HG02970 (cell line): ENCODE data around the gene PPFIBP1.
"Not testable (repeated sequence)": the region's sequence is repeated elsewhere in the genome, so short reads cannot be mapped to it uniquely, and the experiment has no call there.

Experiments used
- ATAC-seq: cut with Tn5 transposase; IDR thresholded peaks from one replicate; pipeline ENCODE4 v1.9.1; 2021; ENCODE audit warnings: mild to moderate bottlenecking, moderate library complexity, moderate number of reproducible peaks; ENCODE audit not compliant: unreplicated experiment, low FRiP score

The PPFIBP1 gene

GRCh38 chr12:27619308-27619707, 95.3 kb downstream of the PPFIBP1 start:
- no peak for ATAC-seq

- no peak for ATAC-seq
These were observed 96.1 kb downstream of the PPFIBP1 start for GRCh38 chr12:27620121-27620520.

GRCh38 chr12:27622436-27623195, 98.6 kb downstream of the PPFIBP1 start:
- no peak for ATAC-seq

GRCh38 chr12:27623645-27624044, 99.6 kb downstream of the PPFIBP1 start:
- ATAC-seq: no peak

GRCh38 chr12:27624586-27624985, 100.6 kb downstream of the PPFIBP1 start:
- no peak for ATAC-seq

GRCh38 chr12:27627123-27627852, 103.3 kb downstream of the PPFIBP1 start:
- no peak for ATAC-seq

GRCh38 chr12:27627853-27628469, 104.0 kb downstream of the PPFIBP1 start:
- not testable (repeated sequence) for ATAC-seq

- not testable (repeated sequence) for ATAC-seq
These were observed 106.2 kb downstream of the PPFIBP1 start for GRCh38 chr12:27630219-27630618.

GRCh38 chr12:27631365-27631764, 107.4 kb downstream of the PPFIBP1 start:
- no peak for ATAC-seq

- ATAC-seq: no peak
These were observed 107.9 kb downstream of the PPFIBP1 start for GRCh38 chr12:27631813-27632491.

GRCh38 chr12:27635349-27635972, 111.5 kb downstream of the PPFIBP1 start:
- no peak for ATAC-seq

- not testable (repeated sequence) for ATAC-seq
These were observed 112.6 kb downstream of the PPFIBP1 start for GRCh38 chr12:27636569-27636968.

- no peak for ATAC-seq
These were observed 113.5 kb downstream of the PPFIBP1 start for GRCh38 chr12:27637524-27637923.

GRCh38 chr12:27639265-27639664, 115.3 kb downstream of the PPFIBP1 start:
- ATAC-seq: no peak

- ATAC-seq: not testable (repeated sequence)
These were observed 116.7 kb downstream of the PPFIBP1 start for GRCh38 chr12:27640566-27641200.

GRCh38 chr12:27642361-27642760, 118.4 kb downstream of the PPFIBP1 start:
- ATAC-seq: not testable (repeated sequence)

GRCh38 chr12:27642892-27643291, 118.9 kb downstream of the PPFIBP1 start:
- not testable (repeated sequence) for ATAC-seq

- no peak for ATAC-seq
These were observed 120.3 kb downstream of the PPFIBP1 start for GRCh38 chr12:27644158-27644845.

- ATAC-seq: no peak
These were observed 121.7 kb downstream of the PPFIBP1 start for GRCh38 chr12:27645671-27646070.
